B cell (primary cell): ENCODE measurements around the gene CIP2A. TPM values are rescaled to one million over a fixed set of nuclear protein-coding genes. Genes with fewer than 3 reads are reported as not detected.

Experiments used
- ATAC-seq: fragments of 200-7000 bp; cut with Tn5 transposase; one replicate; pipeline ENCODE4 v1.10.0; 2021; ENCODE audit warnings: low read depth, mild to moderate bottlenecking, moderate number of reproducible peaks, moderate library complexity
- CTCF ChIA-PET: fragments of 350-600 bp; sonication (Branson Sonifier 250); formaldehyde crosslinking; loops from one replicate; lab custom pipeline; 2021; ENCODE audit warnings: antibody characterized with exemption, inconsistent platforms; lab: Charles Lee
- POLR2A ChIA-PET: fragments of 350-600 bp; sonication (Branson Sonifier 250); formaldehyde crosslinking; loops from one replicate; lab custom pipeline; 2021; ENCODE audit warnings: antibody characterized with exemption; lab: Charles Lee
- DNase-seq: peaks from one replicate; pipeline ENCODE4 v3.0.0; 2013
- H2AFZ ChIP-seq: 2 replicates; pipeline ENCODE4 v1.6.1; 2012; ENCODE audit warnings: mild to moderate bottlenecking, low read depth, low read length; ENCODE audit not compliant: insufficient read depth, poor library complexity, severe bottlenecking
- H3K27ac ChIP-seq, 2 donors: 1 replicate in 1 of 2; 2 replicates in 1 of 2; pipeline ENCODE4 v1.5.1; 2012 to 2013; ENCODE audit warnings: low read length in 2 of 2, mild to moderate bottlenecking in 2 of 2, moderate library complexity in 1 of 2
- H3K27me3 ChIP-seq, 4 experiments: fragments of 200-600 bp in 1 of 4; sonication (generic) in 1 of 4; replicated peaks in 1 of 4; 1 replicate in 2 of 4; 2 replicates in 2 of 4; pipeline versions ENCODE4 v1.6.1 to v1.7.0; 2013 to 2016; ENCODE audit warnings: low read length in 3 of 4, mild to moderate bottlenecking in 2 of 4, mixed read lengths in 1 of 4, moderate library complexity in 1 of 4; ENCODE audit not compliant: insufficient read depth in 4 of 4, control insufficient read depth in 3 of 4; ENCODE audit errors: control extremely low read depth in 1 of 4
- H3K36me3 ChIP-seq, 2 experiments: replicated peaks in 1 of 2; 1 replicate in 1 of 2; 2 replicates in 1 of 2; pipeline versions ENCODE4 v1.6.1 to v1.7.1; 2013; ENCODE audit warnings: low read length in 1 of 2; ENCODE audit not compliant: insufficient read depth in 2 of 2, control insufficient read depth in 1 of 2; ENCODE audit errors: control extremely low read depth in 1 of 2, extremely low read depth in 1 of 2
- H3K4me1 ChIP-seq, 2 donors: fragments of 200-600 bp in 1 of 2; sonication (generic) in 1 of 2; 1 replicate in 1 of 2; 2 replicates in 1 of 2; pipeline versions ENCODE4 v1.5.1 to v1.6.1; 2013 to 2017; ENCODE audit warnings: low read length in 2 of 2; ENCODE audit not compliant: control insufficient read depth in 2 of 2, insufficient read depth in 2 of 2
- H3K4me2 ChIP-seq: replicated peaks from 2 replicates; pipeline ENCODE3; 2012; ENCODE audit warnings: mild to moderate bottlenecking, low read depth, low read length; ENCODE audit not compliant: poor library complexity, severe bottlenecking
- H3K4me3 ChIP-seq, 5 experiments: fragments of 200-600 bp in 1 of 5; sonication (generic) in 1 of 5; 1 replicate in 3 of 5; 2 replicates in 2 of 5; pipeline versions ENCODE4 v1.5.1 to v1.7.0; 2011 to 2016; ENCODE audit warnings: low read length in 4 of 5, mild to moderate bottlenecking in 4 of 5, low read depth in 2 of 5, control low read depth in 1 of 5, moderate library complexity in 1 of 5; ENCODE audit not compliant: insufficient read depth in 1 of 5; ENCODE audit errors: control extremely low read depth in 1 of 5, extremely low read depth in 1 of 5
- H3K79me2 ChIP-seq: fragments of 200-600 bp; sonication (generic); one replicate; pipeline ENCODE4 v1.6.0; 2016; ENCODE audit warnings: low read length; ENCODE audit not compliant: control insufficient read depth, insufficient read depth
- H3K9ac ChIP-seq: fragments of 200-600 bp; sonication (generic); 2 replicates; pipeline ENCODE4 v1.6.1; 2017; ENCODE audit warnings: mild to moderate bottlenecking, low read length, moderate library complexity
- H3K9me3 ChIP-seq, 3 donors: one replicate each; pipeline versions ENCODE4 v1.6.1 to v1.7.1; 2013; ENCODE audit warnings: low read length in 2 of 3; ENCODE audit not compliant: control insufficient read depth in 2 of 3, insufficient read depth in 1 of 3; ENCODE audit errors: control extremely low read depth in 1 of 3
- H4K20me1 ChIP-seq: 2 replicates; pipeline ENCODE4 v1.6.0; 2012; ENCODE audit warnings: mild to moderate bottlenecking, low read length; ENCODE audit not compliant: insufficient read depth, control insufficient read depth, poor library complexity, severe bottlenecking
- H3K27ac Mint-ChIP-seq: one replicate; pipeline ENCODE4 v1.8.0; 2021; ENCODE audit warnings: mixed read lengths
- H3K27me3 Mint-ChIP-seq: one replicate; pipeline ENCODE4 v1.8.0; 2021; ENCODE audit warnings: mixed read lengths
- H3K4me1 Mint-ChIP-seq: one replicate; pipeline ENCODE4 v1.8.0; 2021; ENCODE audit warnings: mixed read lengths
- H3K4me3 Mint-ChIP-seq: one replicate; pipeline ENCODE4 v1.8.0; 2021; ENCODE audit warnings: mixed read lengths
- H3K9me3 Mint-ChIP-seq: one replicate; pipeline ENCODE4 v1.8.0; 2022; ENCODE audit warnings: mixed read lengths; ENCODE audit not compliant: insufficient read depth
- EZH2 ChIP-seq: IDR thresholded peaks from 2 replicates; pipeline ENCODE4 v1.6.1; 2012; ENCODE audit warnings: borderline replicate concordance, low read depth, mild to moderate bottlenecking, moderate library complexity, low read length; ENCODE audit not compliant: insufficient read depth, poor library complexity, severe bottlenecking
- WGBS: methylation state at CpG from one replicate; pipeline ENCODE4 v1.1.5; 2013; ENCODE audit warnings: missing lambda C conversion rate; ENCODE audit not compliant: insufficient coverage; 5-methylcytosine and 5-hydroxymethylcytosine counted together
- intact Hi-C: fragments of 100-400 bp; cut with micrococcal nuclease; formaldehyde crosslinking; loops from one replicate; pipeline ENCODE4 v1.10.0; 2022
- polyA plus RNA-seq: library from polyadenylated mRNA; depleted of rRNA; stranded (reverse); fragments of >200 nt; gene quantifications from 2 replicates; pipeline ENCODE4 v1.2.3, GENCODE V29; 2012
- total RNA-seq, 2 donors: library from RNA; stranded (reverse); fragments of 120-200 nt in 1 of 2; gene quantifications; 1 replicate in 1 of 2; 2 replicates in 1 of 2; pipeline versions ENCODE4 v1.2.3 to v1.2.4, GENCODE V29; 2013 to 2022
- TF ChIP-seq, protein P1 (sequence below): fragments of 200-600 bp; IDR thresholded peaks from one replicate; pipeline ENCODE4 v1.8.0; 2022; ENCODE audit warnings: antibody characterized with exemption, mild to moderate bottlenecking

Gene CIP2A
- total and polyA plus RNA-seq, 2 donors (not counting 1 experiment from before 2014, with no cell fraction given) = 2.3 to 11.0 TPM

DNA sequence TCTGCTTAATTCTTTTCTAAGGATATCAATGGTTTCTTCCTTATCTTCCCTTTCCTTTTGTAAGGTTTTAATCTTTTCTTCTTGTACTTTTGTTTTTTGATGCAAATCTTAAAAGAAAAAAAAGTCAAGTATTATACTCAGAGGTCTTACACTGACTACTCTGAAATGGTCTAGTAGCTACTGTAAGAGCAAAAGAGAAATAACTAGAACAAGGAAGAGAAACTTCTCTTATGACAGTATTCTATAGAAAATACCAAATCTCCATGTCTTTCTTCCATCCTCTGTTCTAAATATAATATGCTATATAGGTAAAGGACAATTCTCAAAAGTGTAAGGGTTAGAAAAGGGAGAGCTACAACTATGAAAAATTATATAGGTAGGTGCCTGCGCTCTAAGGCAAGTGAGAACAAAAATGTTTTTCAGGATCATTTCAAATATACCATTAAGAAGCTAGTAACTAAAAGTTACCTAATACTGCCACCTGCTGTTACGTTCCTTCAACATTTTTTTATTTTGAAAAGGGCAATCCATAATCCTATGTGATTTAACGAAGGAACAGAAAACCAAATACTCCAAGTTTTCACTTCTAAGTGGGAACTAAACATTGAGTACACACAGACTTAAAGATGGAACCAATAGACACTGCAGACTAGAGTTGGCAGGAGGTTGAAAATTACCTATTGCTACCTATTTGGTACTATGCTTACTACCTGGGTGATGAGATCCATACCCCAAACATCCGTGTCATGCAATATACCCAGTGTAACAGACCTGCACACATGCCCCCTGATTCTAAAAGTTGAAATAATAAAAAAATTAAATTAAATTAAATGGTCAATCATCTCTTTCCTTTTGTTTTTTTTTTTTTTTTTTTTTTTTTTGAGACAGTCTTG, 36.7 kb downstream of the CIP2A start:
- peak overlapping the region in 1 of 2 donors; percentile 65 for H3K27ac ChIP-seq
- H3K27me3 Mint-ChIP-seq = no peaks in the 10 kb centered on the region
- no peaks in the 10 kb centered on the region for H3K9me3 Mint-ChIP-seq
- ChIA-PET CTCF (interaction anchor here (0.6 to 3.6 kb wide), 36 partner anchors 9 to 1317 kb away, joined by 3 to 160 read pairs (median 4); partner anchors contain the start of genes CIP2A and DZIP3), POLR2A (no interaction called here)
- peaks cover 6 to 7% of the 10 kb centered on the region in 2 experiments for H3K36me3 ChIP-seq
- H3K9ac ChIP-seq = peak overlapping the region; percentile 36
- H3K9me3 ChIP-seq = no peaks in the 10 kb centered on the region
- ATAC-seq (peak; percentile 51), DNase-seq (peak; percentile 70)
- H3K27me3 ChIP-seq = no peaks in the 10 kb centered on the region
- TF ChIP-seq, protein P1, sequence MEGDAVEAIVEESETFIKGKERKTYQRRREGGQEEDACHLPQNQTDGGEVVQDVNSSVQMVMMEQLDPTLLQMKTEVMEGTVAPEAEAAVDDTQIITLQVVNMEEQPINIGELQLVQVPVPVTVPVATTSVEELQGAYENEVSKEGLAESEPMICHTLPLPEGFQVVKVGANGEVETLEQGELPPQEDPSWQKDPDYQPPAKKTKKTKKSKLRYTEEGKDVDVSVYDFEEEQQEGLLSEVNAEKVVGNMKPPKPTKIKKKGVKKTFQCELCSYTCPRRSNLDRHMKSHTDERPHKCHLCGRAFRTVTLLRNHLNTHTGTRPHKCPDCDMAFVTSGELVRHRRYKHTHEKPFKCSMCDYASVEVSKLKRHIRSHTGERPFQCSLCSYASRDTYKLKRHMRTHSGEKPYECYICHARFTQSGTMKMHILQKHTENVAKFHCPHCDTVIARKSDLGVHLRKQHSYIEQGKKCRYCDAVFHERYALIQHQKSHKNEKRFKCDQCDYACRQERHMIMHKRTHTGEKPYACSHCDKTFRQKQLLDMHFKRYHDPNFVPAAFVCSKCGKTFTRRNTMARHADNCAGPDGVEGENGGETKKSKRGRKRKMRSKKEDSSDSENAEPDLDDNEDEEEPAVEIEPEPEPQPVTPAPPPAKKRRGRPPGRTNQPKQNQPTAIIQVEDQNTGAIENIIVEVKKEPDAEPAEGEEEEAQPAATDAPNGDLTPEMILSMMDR = peak; percentile 75
- no peak for TF ChIP-seq EZH2
- peaks cover 0 to 8% of the 10 kb centered on the region in 2 donors for H3K4me1 ChIP-seq
- H3K4me1 Mint-ChIP-seq = peaks cover 7% of the 10 kb centered on the region
- no peaks in the 10 kb centered on the region for H3K79me2 ChIP-seq
- peak overlapping the region; percentile 32 for H3K4me2 ChIP-seq
- intact Hi-C loops = loop anchor here (1.0 to 10.0 kb wide), 4 partner anchors 63 to 1316 kb away; no protein-coding TSS in a partner anchor
- peak overlapping the region; percentile 40 for H2AFZ ChIP-seq
- H3K4me3 ChIP-seq = no peak overlapping the region
- no peak overlapping the region for H3K4me3 Mint-ChIP-seq
- no peaks in the 10 kb centered on the region for H4K20me1 ChIP-seq
- WGBS = no CpG with 5 or more reads among the region's 4 CpGs
- H3K27ac Mint-ChIP-seq = peak overlapping the region; percentile 18

DNA sequence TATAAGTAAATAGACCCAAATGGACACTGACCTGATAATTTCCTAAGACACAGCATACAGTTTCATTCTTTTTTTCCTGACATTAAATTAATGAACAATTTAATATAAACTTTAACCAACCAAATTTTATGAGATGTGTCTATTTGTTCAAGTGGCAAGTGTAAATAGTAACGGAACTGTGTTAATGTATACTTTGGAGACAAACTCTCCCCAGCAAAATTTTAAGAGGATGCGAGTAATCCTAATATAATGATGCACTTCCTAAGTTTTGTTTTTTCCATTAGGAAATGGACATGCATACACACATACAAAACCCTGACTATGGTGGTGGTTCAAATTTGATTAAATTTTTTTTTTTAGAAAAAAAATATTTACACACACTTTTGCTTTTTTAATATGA, 40.4 kb downstream of the CIP2A start:
- Mint-ChIP-seq H3K9me3 (no peaks in the 10 kb centered on the region), H3K4me1 (peaks cover 17% of the 10 kb centered on the region), H3K27ac (no peak overlapping the region), H3K27me3 (no peaks in the 10 kb centered on the region), H3K4me3 (no peak overlapping the region)
- ChIA-PET POLR2A (no interaction called here), CTCF (interaction anchor here (1.0 kb wide), 1 partner anchor 57 kb away, joined by 3 read pairs; no protein-coding TSS in a partner anchor)
- WGBS = no CpG with 5 or more reads among the region's 2 CpGs
- no peak overlapping the region for H3K4me2 ChIP-seq
- H3K4me1 ChIP-seq = peaks cover 0 to 12% of the 10 kb centered on the region in 2 donors
- H2AFZ ChIP-seq = no peak overlapping the region
- no peaks in the 10 kb centered on the region for H3K27me3 ChIP-seq
- no peaks in the 10 kb centered on the region for H4K20me1 ChIP-seq
- no peak for TF ChIP-seq EZH2
- no peak overlapping the region for H3K4me3 ChIP-seq
- no peak for DNase-seq
- H3K9me3 ChIP-seq = no peaks in the 10 kb centered on the region
- intact Hi-C loops = loop anchor here (10.0 kb wide), 1 partner anchor 614 kb away; no protein-coding TSS in a partner anchor
- no peak for ATAC-seq
- no peaks in the 10 kb centered on the region for H3K79me2 ChIP-seq
- no peak overlapping the region for H3K27ac ChIP-seq
- H3K9ac ChIP-seq = no peak overlapping the region
- H3K36me3 ChIP-seq = peaks cover 0 to 3% of the 10 kb centered on the region in 2 experiments
